Activated CD8-positive, alpha-beta memory T cell treated with anti-CD3 and anti-CD28 coated beads, Interleukin-2, amount 50 U/mL, for 4 hours (primary cell): Measurements from ENCODE around the gene TMCO4.

Source experiments
- DNase-seq: peaks from one replicate; pipeline ENCODE4 v3.0.0-alpha.2; 2020

The TMCO4 gene

GRCh38 chr1:19744886-19745285 is 54.8 kb downstream of the TMCO4 start:
- DNase-seq, result no peak

GRCh38 chr1:19744335-19744743 is 55.4 kb downstream of the TMCO4 start:
- no peak for DNase-seq

- DNase-seq, result no peak
These were observed 55.9 kb downstream of the TMCO4 start for GRCh38 chr1:19743793-19744192.

- DNase-seq, result no peak
These were observed 56.5 kb downstream of the TMCO4 start for GRCh38 chr1:19743180-19743579.

- no peak for DNase-seq
These were observed 60.1 kb downstream of the TMCO4 start for GRCh38 chr1:19739628-19740027.

- DNase-seq, result no peak
These were observed 61.0 kb downstream of the TMCO4 start for GRCh38 chr1:19738669-19739068.

- no peak for DNase-seq
These were observed 61.6 kb downstream of the TMCO4 start for GRCh38 chr1:19738076-19738475.

GRCh38 chr1:19737104-19737825 is 62.5 kb downstream of the TMCO4 start:
- DNase-seq, result no peak

GRCh38 chr1:19735440-19736127 is 64.1 kb downstream of the TMCO4 start:
- no peak for DNase-seq

- DNase-seq, result no peak
These were observed 65.2 kb downstream of the TMCO4 start for GRCh38 chr1:19734472-19734999.

GRCh38 chr1:19734056-19734455 is 65.7 kb downstream of the TMCO4 start:
- DNase-seq, result no peak

- DNase-seq, result no peak
These were observed 66.1 kb downstream of the TMCO4 start for GRCh38 chr1:19733615-19734014.

- DNase-seq, result no peak
These were observed 68.3 kb downstream of the TMCO4 start for GRCh38 chr1:19731311-19731821.

- no peak for DNase-seq
These were observed 68.9 kb downstream of the TMCO4 start for GRCh38 chr1:19730793-19731192.

- DNase-seq, result no peak
These were observed 69.5 kb downstream of the TMCO4 start for GRCh38 chr1:19730232-19730631.

- no peak for DNase-seq
These were observed 71.1 kb downstream of the TMCO4 start for GRCh38 chr1:19728413-19729145.

GRCh38 chr1:19725606-19726005 is 74.1 kb downstream of the TMCO4 start:
- no peak for DNase-seq

GRCh38 chr1:19723874-19724273 is 75.8 kb downstream of the TMCO4 start:
- DNase-seq, result no peak

- DNase-seq, result no peak
These were observed 78.7 kb downstream of the TMCO4 start for GRCh38 chr1:19720973-19721372.

GRCh38 chr1:19720174-19720573 is 79.5 kb downstream of the TMCO4 start:
- DNase-seq, result no peak

GRCh38 chr1:19717467-19717866 is 82.2 kb downstream of the TMCO4 start:
- no peak for DNase-seq

GRCh38 chr1:19715334-19716203 is 84.1 kb downstream of the TMCO4 start:
- peak; percentile 80 for DNase-seq
